Activated CD4-positive, alpha-beta T cell treated with anti-CD3 and anti-CD28 coated beads for 36 hours (primary cell): ENCODE results near the gene COL1A1. TPM values are rescaled to one million over a fixed set of nuclear protein-coding genes. Genes with fewer than 3 reads are reported as not detected.

ENCODE experiments used
- ATAC-seq: fragments of 200-7000 bp; cut with Tn5 transposase; one replicate; pipeline ENCODE4 v1.10.0; 2021; ENCODE audit warnings: mild to moderate bottlenecking, moderate library complexity
- CTCF ChIA-PET: fragments of 350-600 bp; sonication (Branson Sonifier 250); formaldehyde crosslinking; loops from one replicate; lab custom pipeline; 2021; ENCODE audit warnings: antibody characterized with exemption; lab: Charles Lee
- POLR2A ChIA-PET: fragments of 350-600 bp; sonication (Branson Sonifier 250); formaldehyde crosslinking; loops from one replicate; lab custom pipeline; 2021; ENCODE audit warnings: antibody characterized with exemption, inconsistent platforms; lab: Charles Lee
- DNase-seq: peaks from one replicate; pipeline ENCODE4 v3.0.0-alpha.2; 2020
- H3K27ac Mint-ChIP-seq: one replicate; pipeline ENCODE4 v1.8.0; 2021; ENCODE audit warnings: mixed read lengths
- H3K27me3 Mint-ChIP-seq: one replicate; pipeline ENCODE4 v1.8.0; 2021; ENCODE audit warnings: mixed read lengths
- H3K36me3 Mint-ChIP-seq: one replicate; pipeline ENCODE4 v1.8.0; 2021; ENCODE audit warnings: low read depth, mixed read lengths
- H3K4me1 Mint-ChIP-seq: one replicate; pipeline ENCODE4 v1.8.0; 2021; ENCODE audit warnings: mixed read lengths
- H3K4me3 Mint-ChIP-seq: one replicate; pipeline ENCODE4 v1.8.0; 2021; ENCODE audit warnings: mild to moderate bottlenecking, moderate library complexity, mixed read lengths
- H3K9me3 Mint-ChIP-seq: one replicate; pipeline ENCODE4 v1.8.0; 2021; ENCODE audit warnings: low read depth, mixed read lengths
- intact Hi-C, 2 experiments: fragments of 100-400 bp; cut with DNase I in 1 of 2; cut with micrococcal nuclease in 1 of 2; formaldehyde crosslinking; loops; one replicate each; pipeline versions ENCODE4 v1.14.2 to v1.15.1; 2022 to 2024; cut with DNase I, micrococcal nuclease
- total RNA-seq, 2 experiments: library from RNA; stranded (reverse); gene quantifications; one replicate each; pipeline ENCODE4 v1.2.3, GENCODE V29; 2021

COL1A1 gene
- total RNA-seq, 2 experiments from 2014 or later: 0.55 to 0.70 TPM

DNA sequence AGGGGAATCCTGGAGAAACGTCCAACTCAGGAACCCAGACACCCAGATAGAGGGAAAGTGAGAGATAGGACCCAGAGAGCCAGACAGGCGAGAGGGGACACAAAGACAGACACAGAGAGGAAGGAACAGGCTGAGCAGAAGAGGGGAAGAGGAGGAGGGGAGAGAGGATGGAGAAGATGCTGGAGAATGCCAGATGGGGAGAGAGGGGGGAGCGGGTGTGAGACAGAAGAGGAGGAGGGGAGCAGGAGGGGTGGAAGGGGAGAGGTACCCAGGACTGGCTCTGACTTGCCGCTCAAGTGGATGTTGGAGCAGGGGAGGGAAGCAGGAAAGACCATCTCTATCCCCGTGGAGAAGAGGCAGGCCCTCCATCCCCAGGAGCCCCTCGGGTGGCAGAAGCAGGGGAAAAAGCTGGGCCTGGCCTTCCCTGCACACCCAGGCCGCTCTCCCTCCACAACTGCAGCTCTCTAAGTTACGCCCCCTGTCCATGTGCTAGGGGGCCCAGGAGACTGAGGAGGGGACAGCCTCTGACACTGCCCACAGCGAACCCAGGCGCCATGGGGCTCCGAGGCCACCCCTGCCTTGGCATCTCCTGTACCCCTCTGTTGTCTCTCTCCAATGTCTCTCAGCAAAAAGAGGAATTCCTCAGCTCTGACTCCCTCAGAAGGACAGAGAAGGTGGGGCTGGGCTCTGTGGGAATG, 55.8 kb downstream of the COL1A1 start:
- peak overlapping the region; percentile 65 for H3K27ac Mint-ChIP-seq
- ATAC-seq (no peak), DNase-seq (no peak)
- peaks cover 59% of the 10 kb centered on the region for H3K36me3 Mint-ChIP-seq
- intact Hi-C loops: no loop called here
- ChIA-PET POLR2A (interaction anchor here (0.6 kb wide), 1 partner anchor 647 kb away, joined by 3 read pairs; no protein-coding TSS in a partner anchor), CTCF (interaction anchor here (0.9 to 1.9 kb wide), 9 partner anchors 10 to 58 kb away, joined by 3 to 8 read pairs (median 4); partner anchors contain the start of gene SAMD14)
- no peaks in the 10 kb centered on the region for H3K27me3 Mint-ChIP-seq
- H3K4me3 Mint-ChIP-seq: no peak overlapping the region
- H3K4me1 Mint-ChIP-seq: peaks cover 67% of the 10 kb centered on the region
- H3K9me3 Mint-ChIP-seq: no peaks in the 10 kb centered on the region

- ChIA-PET POLR2A (interaction anchor here (0.6 kb wide), 1 partner anchor 647 kb away, joined by 3 read pairs; no protein-coding TSS in a partner anchor), CTCF (interaction anchor here (0.9 to 1.4 kb wide), 6 partner anchors 9 to 57 kb away, joined by 3 to 4 read pairs (median 3); partner anchors contain the start of gene SAMD14)
- Mint-ChIP-seq H3K4me3 (no peak overlapping the region), H3K27ac (peak overlapping the region; percentile 56), H3K36me3 (peaks cover 65% of the 10 kb centered on the region), H3K4me1 (peaks cover 74% of the 10 kb centered on the region), H3K9me3 (no peaks in the 10 kb centered on the region), H3K27me3 (no peaks in the 10 kb centered on the region)
- ATAC-seq (no peak), DNase-seq (peak; percentile 65)
- intact Hi-C loops: no loop called here
Observed at GRCh38 chr17:50144845-50145531, 56.4 kb downstream of the COL1A1 start.

DNA sequence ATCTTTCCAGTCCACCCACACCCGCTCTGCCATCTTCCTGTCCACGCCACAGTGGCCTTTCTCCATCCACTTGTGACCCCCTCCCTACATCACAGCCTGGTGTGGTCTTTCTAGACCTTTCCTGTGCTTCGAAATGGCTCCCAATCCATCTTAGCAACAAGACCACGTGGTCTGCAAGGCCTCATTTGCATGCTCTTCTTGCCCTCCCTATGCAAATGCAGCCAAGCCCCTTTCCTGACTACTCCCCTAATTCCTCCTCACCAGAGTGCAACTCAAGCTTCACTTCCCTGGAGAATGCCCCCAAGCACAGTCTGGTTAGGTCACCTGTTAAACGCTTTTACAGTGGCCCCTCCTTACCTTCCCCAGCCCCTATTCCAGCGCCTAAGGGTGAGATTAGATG, 57.1 kb downstream of the COL1A1 start:
- H3K27me3 Mint-ChIP-seq: no peaks in the 10 kb centered on the region
- H3K4me1 Mint-ChIP-seq: peaks cover 78% of the 10 kb centered on the region
- no peak overlapping the region for H3K4me3 Mint-ChIP-seq
- H3K36me3 Mint-ChIP-seq: peaks cover 71% of the 10 kb centered on the region
- CTCF ChIA-PET: interaction anchor here (0.7 to 1.4 kb wide), 6 partner anchors 14 to 357 kb away, joined by 3 to 4 read pairs (median 3); partner anchors contain the start of gene SAMD14
- H3K27ac Mint-ChIP-seq: peak overlapping the region; percentile 56
- DNase-seq (no peak), ATAC-seq (no peak)
- no peaks in the 10 kb centered on the region for H3K9me3 Mint-ChIP-seq
- intact Hi-C loops: no loop called here
- POLR2A ChIA-PET: no interaction called here

DNA sequence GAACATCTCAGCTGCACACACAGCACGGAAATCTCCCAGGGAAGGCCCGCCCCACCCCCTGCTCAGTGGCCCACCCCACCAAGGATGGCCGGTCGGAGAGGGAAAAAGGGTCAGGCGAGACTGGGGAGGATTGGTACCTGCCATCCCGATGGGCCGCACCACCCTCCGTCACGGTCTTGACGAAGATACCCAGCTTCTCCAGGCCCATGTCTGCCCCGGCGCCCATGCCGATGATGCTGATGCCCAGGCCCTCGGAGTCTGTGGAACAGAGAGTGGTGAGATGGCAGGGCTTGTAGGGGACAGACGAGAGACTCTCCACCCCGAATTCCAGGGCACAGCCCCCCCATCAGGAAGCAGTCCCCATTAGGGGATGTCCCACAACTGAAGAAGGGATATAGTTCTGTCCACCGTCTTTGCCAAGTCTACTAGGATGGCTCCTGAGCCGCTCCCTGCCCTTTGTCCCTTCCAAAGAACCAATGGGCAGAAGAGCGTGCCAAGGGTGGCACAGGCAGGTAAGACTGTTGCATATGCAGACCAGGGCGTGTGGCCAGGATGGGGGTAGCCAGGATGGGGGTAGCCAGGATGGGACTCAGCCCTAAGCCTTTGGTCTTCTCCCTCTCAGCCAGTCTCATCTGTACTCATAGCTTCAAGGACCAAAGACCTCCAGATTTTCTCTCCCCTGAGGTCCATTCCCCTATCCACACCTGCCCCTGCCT, 57.8 kb downstream of the COL1A1 start:
- POLR2A ChIA-PET: no interaction called here
- Mint-ChIP-seq H3K36me3 (peaks cover 74% of the 10 kb centered on the region), H3K27ac (peak overlapping the region; percentile 44), H3K9me3 (no peaks in the 10 kb centered on the region), H3K4me3 (no peak overlapping the region), H3K27me3 (no peaks in the 10 kb centered on the region), H3K4me1 (peaks cover 78% of the 10 kb centered on the region)
- DNase-seq (no peak), ATAC-seq (no peak)
- intact Hi-C loops: no loop called here
- CTCF ChIA-PET: interaction anchor here (0.6 to 0.7 kb wide), 2 partner anchors 35 to 358 kb away, joined by 3 to 5 read pairs; no protein-coding TSS in a partner anchor

GRCh38 chr17:50141745-50142110, 59.7 kb downstream of the COL1A1 start:
- peaks cover 78% of the 10 kb centered on the region for H3K36me3 Mint-ChIP-seq
- DNase-seq (peak; percentile 34), ATAC-seq (peak; percentile 23)
- intact Hi-C loops: no loop called here
- CTCF ChIA-PET: interaction anchor here (0.6 to 1.2 kb wide), 4 partner anchors 10 to 266 kb away, joined by 3 to 5 read pairs (median 3); no protein-coding TSS in a partner anchor
- peak overlapping the region; percentile 85 for H3K27ac Mint-ChIP-seq
- POLR2A ChIA-PET: no interaction called here
- H3K27me3 Mint-ChIP-seq: no peaks in the 10 kb centered on the region
- peaks cover 64% of the 10 kb centered on the region for H3K4me1 Mint-ChIP-seq
- H3K9me3 Mint-ChIP-seq: no peaks in the 10 kb centered on the region
- no peak overlapping the region for H3K4me3 Mint-ChIP-seq

DNA sequence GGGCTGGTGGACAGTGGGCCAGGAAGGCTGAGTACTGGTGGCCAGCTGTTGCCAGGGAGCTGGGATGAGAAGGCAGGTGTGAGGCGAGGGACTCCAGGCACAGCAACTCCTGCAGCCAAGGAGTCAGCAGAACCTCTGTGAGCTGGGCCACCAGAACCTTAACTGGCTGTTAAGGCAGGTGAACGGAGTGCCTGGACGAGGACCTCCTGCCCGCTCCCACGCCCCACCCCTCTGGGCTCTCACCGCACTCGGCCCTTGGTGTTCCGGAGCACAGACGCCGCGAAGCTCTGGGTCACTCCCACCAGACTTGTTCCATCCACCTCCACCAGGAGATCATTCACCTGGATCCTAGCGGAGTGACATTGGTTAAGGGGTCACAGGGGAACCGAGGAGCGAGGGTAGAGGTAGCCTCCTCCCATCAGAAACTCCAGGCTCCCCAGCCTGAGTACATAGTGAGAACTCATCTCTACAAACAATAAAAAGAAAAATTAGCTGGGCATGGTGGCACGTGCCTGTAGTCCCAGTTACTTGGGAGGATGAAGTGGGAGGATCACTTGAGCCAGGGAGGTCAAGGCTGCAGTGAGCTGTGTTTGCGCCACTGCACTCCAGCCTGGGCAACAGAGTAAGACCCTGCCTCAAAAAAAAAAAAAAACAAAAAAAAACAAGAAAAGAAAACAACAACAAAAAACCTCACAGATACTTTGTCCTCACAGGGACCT, 60.2 kb downstream of the COL1A1 start:
- Mint-ChIP-seq H3K9me3 (no peaks in the 10 kb centered on the region), H3K27me3 (no peaks in the 10 kb centered on the region), H3K4me1 (peaks cover 60% of the 10 kb centered on the region), H3K27ac (peak overlapping the region; percentile 85), H3K4me3 (no peak overlapping the region), H3K36me3 (peaks cover 84% of the 10 kb centered on the region)
- DNase-seq: no peak
- intact Hi-C loops: no loop called here
- CTCF ChIA-PET: interaction anchor here (0.6 to 3.3 kb wide), 10 partner anchors 9 to 265 kb away, joined by 3 to 22 read pairs (median 4); no protein-coding TSS in a partner anchor
- no peak for ATAC-seq
- POLR2A ChIA-PET: no interaction called here

DNA sequence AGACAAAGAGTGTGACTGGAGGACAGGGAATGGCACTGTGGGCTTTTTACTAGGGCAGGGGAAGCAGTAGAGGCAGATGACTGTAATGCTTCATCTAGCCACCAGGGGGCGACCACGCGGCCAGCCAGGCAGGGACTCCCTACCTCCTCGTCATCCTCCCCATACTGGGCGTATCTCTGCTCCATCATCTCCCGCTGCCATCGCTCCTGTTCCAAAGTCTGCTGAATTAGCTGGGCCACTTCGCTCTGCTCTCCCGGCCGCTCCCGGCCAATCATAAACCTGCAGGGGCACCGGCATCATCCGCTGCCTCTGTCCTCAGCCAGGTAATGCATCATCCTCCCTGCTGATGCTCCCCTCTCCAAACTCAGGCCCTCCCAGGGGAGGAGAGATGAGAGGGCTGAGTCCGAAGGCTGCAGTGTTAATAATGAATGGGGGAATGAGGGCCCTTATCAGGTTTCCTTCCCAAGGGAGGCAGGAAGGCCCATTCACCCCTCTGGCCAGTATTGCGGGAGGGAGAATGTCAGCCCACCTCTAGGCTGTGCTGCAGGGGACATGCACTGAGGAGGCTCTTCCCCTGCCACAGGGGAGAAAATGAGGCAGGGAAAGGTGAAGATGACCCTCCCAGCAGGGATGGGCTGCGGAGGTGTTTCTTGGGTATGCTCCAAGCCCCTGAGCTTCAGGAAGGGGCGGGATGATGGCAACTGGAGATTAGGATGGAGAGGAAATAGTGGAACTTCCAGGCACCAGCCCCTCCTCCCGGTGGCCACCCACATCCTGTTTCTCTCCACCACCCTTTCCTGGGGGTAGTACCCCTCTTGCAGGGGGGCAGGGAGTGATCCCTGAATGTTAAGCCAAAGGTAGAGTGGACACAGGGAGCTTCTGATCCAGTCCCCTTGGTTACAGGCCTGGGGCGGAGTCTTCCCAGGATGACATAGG, 61.2 kb downstream of the COL1A1 start:
- Mint-ChIP-seq H3K4me1 (peaks cover 51% of the 10 kb centered on the region), H3K9me3 (no peaks in the 10 kb centered on the region), H3K27ac (peak overlapping the region; percentile 70), H3K4me3 (no peak overlapping the region), H3K36me3 (peaks cover 87% of the 10 kb centered on the region), H3K27me3 (no peaks in the 10 kb centered on the region)
- ChIA-PET CTCF (interaction anchor here (0.8 to 3.3 kb wide), 13 partner anchors 9 to 92 kb away, joined by 3 to 22 read pairs (median 4); partner anchors contain the start of gene SAMD14), POLR2A (no interaction called here)
- peak; percentile 90 for DNase-seq
- intact Hi-C loops: loop anchor here (1.0 kb wide), 3 partner anchors 8 to 38 kb away; no protein-coding TSS in a partner anchor
- peak; percentile 80 for ATAC-seq

- H3K4me1 Mint-ChIP-seq: peaks cover 45% of the 10 kb centered on the region
- ATAC-seq (no peak), DNase-seq (no peak)
- no peak overlapping the region for H3K4me3 Mint-ChIP-seq
- no peaks in the 10 kb centered on the region for H3K9me3 Mint-ChIP-seq
- intact Hi-C loops: no loop called here
- H3K27me3 Mint-ChIP-seq: no peaks in the 10 kb centered on the region
- ChIA-PET CTCF (interaction anchor here (0.5 to 3.3 kb wide), 19 partner anchors 9 to 242 kb away, joined by 3 to 22 read pairs (median 4); partner anchors contain the start of genes COL1A1 and SAMD14), POLR2A (interaction anchor here (0.9 kb wide), 1 partner anchor 9 kb away, joined by 3 read pairs; no protein-coding TSS in a partner anchor)
- no peak overlapping the region for H3K27ac Mint-ChIP-seq
- peaks cover 80% of the 10 kb centered on the region for H3K36me3 Mint-ChIP-seq
Observed at GRCh38 chr17:50139185-50139783, 62.1 kb downstream of the COL1A1 start.

GRCh38 chr17:50137042-50137441, 64.4 kb downstream of the COL1A1 start:
- DNase-seq (no peak), ATAC-seq (no peak)
- ChIA-PET POLR2A (interaction anchor here (0.6 kb wide), 1 partner anchor 43 kb away, joined by 3 read pairs; no protein-coding TSS in a partner anchor), CTCF (interaction anchor here (0.6 to 1.0 kb wide), 3 partner anchors 23 to 225 kb away, joined by 3 to 4 read pairs (median 3); no protein-coding TSS in a partner anchor)
- Mint-ChIP-seq H3K4me1 (peaks cover 28% of the 10 kb centered on the region), H3K27me3 (no peaks in the 10 kb centered on the region), H3K27ac (no peak overlapping the region), H3K36me3 (peaks cover 64% of the 10 kb centered on the region), H3K4me3 (no peak overlapping the region), H3K9me3 (no peaks in the 10 kb centered on the region)
- intact Hi-C loops: no loop called here
